Ishikawa (cell line): ENCODE measurements around the gene MRPS26.

Experiments
- TAF1 ChIP-seq: IDR thresholded peaks from 2 replicates; pipeline ENCODE4 v1.6.1; 2012; ENCODE audit warnings: low read depth, mild to moderate bottlenecking
- ZBTB7A ChIP-seq: IDR thresholded peaks from 2 replicates; pipeline ENCODE4 v1.6.1; 2012; ENCODE audit warnings: low read depth

DNA sequence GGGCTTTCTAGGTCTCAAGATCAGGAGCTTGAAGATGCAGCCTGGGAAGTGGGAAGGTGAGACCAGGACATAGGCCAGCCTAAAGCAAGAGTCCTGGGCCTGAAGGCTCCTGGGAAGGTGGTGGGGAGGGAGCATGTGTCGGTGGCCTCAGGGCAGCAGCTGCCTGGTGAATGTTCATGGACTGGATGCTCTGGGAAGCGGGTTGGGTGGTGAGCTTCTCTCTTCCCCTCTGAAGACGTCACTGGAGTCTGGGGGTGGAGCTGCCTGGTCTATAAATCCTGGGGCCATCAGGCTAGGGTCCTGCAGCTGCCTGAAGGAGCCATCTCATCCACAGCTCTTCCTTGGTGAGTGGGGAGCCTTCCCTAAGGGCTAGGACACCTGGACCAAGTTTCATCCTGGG, 2.5 kb upstream of the MRPS26 start, which contains the start of gene GNRH2:
- TF ChIP-seq ZBTB7A (no peak), TAF1 (no peak)
